GM19455 (cell line): ENCODE measurements around the gene CEBPZOS.
"Not testable (repeated sequence)": the region's sequence is repeated elsewhere in the genome, so short reads cannot be mapped to it uniquely, and the experiment has no call there.

Source experiments
- ATAC-seq: cut with Tn5 transposase; IDR thresholded peaks from one replicate; pipeline ENCODE4 v1.9.1; 2021; ENCODE audit not compliant: unreplicated experiment

CEBPZOS gene

GRCh38 chr2:37190290-37190689, 6.0 kb upstream of the CEBPZOS start:
- ATAC-seq = no peak

- ATAC-seq = no peak
These were observed 5.0 kb upstream of the CEBPZOS start for GRCh38 chr2:37191253-37191652.

- ATAC-seq = no peak
These were observed 4.5 kb upstream of the CEBPZOS start for GRCh38 chr2:37191747-37192146.

GRCh38 chr2:37192551-37192950, 3.7 kb upstream of the CEBPZOS start:
- ATAC-seq = no peak

- ATAC-seq = not testable (repeated sequence)
These were observed 405 bp upstream of the CEBPZOS start for GRCh38 chr2:37195862-37196319.

GRCh38 chr2:37198681-37199065, 2.4 kb downstream of the CEBPZOS start:
- ATAC-seq = no peak

GRCh38 chr2:37201208-37201607, 4.9 kb downstream of the CEBPZOS start:
- no peak for ATAC-seq

GRCh38 chr2:37201766-37202165, 5.5 kb downstream of the CEBPZOS start:
- ATAC-seq = no peak

- no peak for ATAC-seq
These were observed 7.4 kb downstream of the CEBPZOS start for GRCh38 chr2:37203708-37204107.

GRCh38 chr2:37205071-37205661, 8.9 kb downstream of the CEBPZOS start:
- ATAC-seq = not testable (repeated sequence)

GRCh38 chr2:37205689-37206341, 9.5 kb downstream of the CEBPZOS start:
- ATAC-seq = no peak

GRCh38 chr2:37206760-37207159, 10.5 kb downstream of the CEBPZOS start:
- ATAC-seq = not testable (repeated sequence)

GRCh38 chr2:37211212-37211611, 14.9 kb downstream of the CEBPZOS start:
- no peak for ATAC-seq

GRCh38 chr2:37211939-37212338, 15.6 kb downstream of the CEBPZOS start:
- no peak for ATAC-seq

- no peak for ATAC-seq
These were observed 19.0 kb downstream of the CEBPZOS start for GRCh38 chr2:37215250-37215649.

- ATAC-seq = no peak
These were observed 22.8 kb downstream of the CEBPZOS start for GRCh38 chr2:37219046-37219445.

- no peak for ATAC-seq
These were observed 26.8 kb downstream of the CEBPZOS start for GRCh38 chr2:37223131-37223530.

- ATAC-seq = no peak
These were observed 27.8 kb downstream of the CEBPZOS start for GRCh38 chr2:37224063-37224462.

GRCh38 chr2:37225129-37225528, 28.8 kb downstream of the CEBPZOS start:
- not testable (repeated sequence) for ATAC-seq

- no peak for ATAC-seq
These were observed 30.6 kb downstream of the CEBPZOS start for GRCh38 chr2:37226863-37227262.

- no peak for ATAC-seq
These were observed 32.5 kb downstream of the CEBPZOS start for GRCh38 chr2:37228788-37229187.

GRCh38 chr2:37230581-37230980, 34.3 kb downstream of the CEBPZOS start:
- ATAC-seq = no peak
